ENCODE measurements around the gene IL12A. TPM values are rescaled to one million over a fixed set of nuclear protein-coding genes. Genes with fewer than 3 reads are reported as not detected.

IL12A gene
- total RNA-seq: under 1 TPM; 0.24 to 0.42 TPM
- long read RNA-seq: 0 reads

DNA sequence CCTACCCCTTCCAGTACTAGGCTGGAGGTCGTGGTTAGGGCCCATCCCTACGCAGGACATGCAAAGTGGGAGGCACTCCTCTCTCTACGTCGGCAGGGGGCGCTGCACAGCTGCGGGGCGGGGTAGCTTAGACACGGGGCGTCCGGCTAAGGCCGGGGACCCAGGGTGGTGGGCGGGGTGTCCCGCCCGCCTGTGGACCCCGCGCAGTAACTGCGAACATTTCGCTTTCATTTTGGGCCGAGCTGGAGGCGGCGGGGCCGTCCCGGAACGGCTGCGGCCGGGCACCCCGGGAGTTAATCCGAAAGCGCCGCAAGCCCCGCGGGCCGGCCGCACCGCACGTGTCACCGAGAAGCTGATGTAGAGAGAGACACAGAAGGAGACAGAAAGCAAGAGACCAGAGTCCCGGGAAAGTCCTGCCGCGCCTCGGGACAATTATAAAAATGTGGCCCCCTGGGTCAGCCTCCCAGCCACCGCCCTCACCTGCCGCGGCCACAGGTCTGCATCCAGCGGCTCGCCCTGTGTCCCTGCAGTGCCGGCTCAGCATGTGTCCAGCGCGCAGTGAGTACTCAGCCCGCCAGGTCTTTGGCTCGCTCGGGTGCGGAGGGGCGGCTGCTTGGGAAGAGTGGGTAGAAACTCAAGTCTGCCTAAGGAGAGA is at the start of gene IL12A:
TSS of gene IL12A (plus strand) at position 219 of the 655 bp plus-strand sequence.
- intact Hi-C loops (cut with DNase I): loop anchor here in 1 of 2 donors (5.0 kb wide), 3 partner anchors 91 to 171 kb away; no protein-coding TSS in a partner anchor
- DNase-seq (peak; percentile 82), ATAC-seq (peak; percentile 97)

DNA sequence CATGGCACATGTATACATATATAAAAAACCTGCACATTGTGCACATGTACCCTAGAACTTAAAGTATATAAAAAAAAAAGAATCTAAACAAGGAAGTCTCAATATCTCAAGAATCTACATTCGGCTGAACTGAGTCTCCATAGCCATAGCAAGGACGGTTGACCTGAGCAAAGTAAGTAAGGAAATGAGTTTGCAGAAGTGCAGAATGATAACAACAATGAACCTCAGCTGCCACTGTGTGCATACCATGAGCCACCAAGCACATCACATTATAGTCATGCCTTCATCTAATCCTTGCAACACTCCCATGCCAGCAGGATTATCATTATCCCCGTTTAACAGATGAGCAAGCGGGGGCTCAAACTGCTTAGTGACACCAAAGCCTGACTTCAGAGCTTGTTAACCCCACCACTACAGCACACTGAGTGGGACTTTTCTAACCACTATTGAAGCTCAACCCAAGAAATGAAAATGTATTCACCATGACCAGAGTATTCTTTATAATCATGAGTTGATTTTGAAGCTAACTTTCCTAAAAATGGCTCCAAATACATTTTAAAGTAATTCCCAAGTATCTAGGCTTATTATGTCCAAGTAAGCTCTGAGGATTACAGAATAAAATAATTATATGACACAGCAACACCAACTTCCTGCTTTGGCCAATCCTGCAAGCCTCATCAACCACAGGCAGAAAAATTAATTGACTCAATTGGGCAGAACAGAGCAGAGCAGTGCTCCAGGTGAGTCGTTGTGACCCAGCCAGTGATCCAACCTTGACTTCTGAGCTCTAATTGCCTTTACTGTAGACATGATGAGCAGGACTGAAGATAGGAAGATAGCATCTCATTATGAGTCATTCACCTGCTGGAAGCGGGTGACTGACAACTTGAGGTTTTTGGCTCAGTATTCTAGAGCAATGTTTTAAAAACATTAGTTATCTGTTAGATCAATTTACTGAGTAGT is 47.3 kb upstream of the IL12A start:
- DNase-seq: no peak
- intact Hi-C loops (cut with DNase I): no loop called here
- ATAC-seq: no peak

- DNase-seq (no peak), ATAC-seq (no peak)
- intact Hi-C loops (cut with DNase I): no loop called here
Measured at GRCh38 chr3:159944781-159945180, 43.9 kb upstream of the IL12A start.

DNA sequence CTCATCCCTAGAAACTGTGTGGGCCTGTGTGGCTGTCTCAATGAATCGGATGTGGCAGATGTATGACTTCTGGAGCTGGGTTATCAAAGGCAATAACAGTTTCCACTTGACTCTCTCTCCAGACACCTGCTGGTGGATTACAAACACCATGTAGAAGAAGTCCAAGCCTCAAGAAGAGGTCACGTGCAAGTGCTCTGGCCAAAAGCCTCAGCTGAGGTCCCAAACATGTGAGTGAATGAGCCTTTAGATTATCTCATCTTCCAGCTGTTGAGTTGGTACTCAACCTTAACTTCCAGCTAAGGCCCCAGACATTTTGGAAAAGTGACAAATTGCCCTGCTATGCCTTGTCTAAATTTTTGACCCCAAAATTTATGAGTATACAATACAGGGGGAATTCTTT is 42.7 kb upstream of the IL12A start:
- no peak for ATAC-seq
- intact Hi-C loops (cut with DNase I): no loop called here
- no peak for DNase-seq

DNA sequence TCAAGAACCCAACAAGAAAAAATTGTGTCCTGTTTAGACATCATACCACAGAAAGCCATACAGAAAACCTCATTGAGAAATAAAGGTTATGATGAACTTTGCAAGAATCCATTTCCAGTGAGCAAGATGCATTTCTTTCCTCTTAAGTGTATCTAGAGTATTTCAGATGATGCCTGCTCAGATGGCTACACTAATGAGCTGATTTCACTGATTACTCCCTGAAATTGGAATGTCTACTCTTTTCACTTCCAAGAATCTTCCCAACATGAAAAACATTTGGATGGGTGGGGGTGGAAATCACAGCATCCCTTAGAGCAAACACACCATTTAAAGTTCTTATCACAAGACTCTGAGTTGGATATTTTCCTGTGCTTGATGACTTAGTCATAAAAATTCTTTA is 41.4 kb upstream of the IL12A start:
- DNase-seq (no peak), ATAC-seq (no peak)
- intact Hi-C loops (cut with DNase I): no loop called here

DNA sequence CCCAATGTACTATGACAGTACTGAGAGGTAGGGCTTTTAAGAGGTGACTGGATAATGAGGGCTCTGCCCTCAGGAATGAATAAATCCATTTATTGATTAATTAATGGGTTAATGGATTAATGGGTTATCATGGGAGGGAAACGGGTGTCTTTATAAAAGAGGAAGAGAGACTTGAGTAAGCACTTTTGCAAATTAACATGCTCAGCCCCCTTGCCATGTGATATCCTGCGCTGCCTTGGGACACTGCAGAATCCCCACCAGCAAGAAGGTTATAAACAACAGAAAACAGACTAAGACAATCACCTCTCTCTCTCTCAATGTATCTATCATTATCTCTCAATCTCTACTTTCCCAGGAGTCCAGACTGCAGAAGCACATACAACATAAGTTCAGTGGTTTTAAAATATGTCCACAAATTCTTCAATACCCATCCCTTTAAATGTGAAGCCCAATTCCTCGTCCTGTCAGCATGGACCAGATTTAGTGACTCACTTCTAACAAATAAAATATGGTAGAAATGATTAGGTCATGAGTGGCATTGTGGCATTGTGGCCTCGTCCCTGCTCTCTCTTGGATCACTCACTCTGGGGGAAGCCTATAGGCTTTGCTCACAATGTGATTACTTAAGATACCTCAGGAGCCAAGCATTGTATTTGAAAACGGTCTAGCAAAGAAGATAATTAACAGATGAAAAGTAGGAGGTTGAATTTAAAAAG is 40.0 kb upstream of the IL12A start:
- no peak for ATAC-seq
- intact Hi-C loops (cut with DNase I): no loop called here
- no peak for DNase-seq

DNA sequence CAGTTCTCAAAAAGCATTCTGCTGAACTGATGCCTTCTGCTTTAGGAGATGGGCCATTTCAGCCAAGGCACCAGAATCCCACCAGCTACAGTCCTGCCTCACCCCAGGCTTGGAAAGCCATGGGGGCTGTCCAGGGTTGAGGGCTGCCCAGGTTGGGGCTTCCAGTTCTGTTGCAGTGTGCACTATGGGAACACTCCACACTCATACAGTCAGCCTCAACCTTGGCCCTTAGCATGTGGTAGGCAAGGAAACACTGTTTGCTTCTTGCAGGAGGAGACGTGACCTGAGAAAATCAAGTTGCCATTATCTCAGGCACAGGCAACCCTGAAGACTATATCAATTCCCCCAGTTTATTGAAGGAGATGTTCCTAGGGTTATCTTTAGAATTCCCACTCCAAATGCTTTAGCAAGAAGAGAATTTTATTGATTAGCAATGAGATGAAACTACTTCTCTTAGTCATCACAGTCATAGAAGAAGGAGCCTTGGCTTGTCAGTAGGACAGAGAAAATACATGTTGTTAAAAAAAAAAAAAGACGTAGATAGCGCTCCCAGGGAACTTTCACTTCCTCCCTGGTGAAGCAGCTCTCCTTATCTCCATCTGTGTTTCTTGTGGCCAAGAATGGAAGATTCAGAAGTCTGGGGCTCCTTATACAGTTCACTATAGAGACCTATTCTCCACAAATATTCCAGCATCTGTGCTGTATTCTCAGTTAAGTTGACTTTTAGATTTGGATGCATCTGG is 38.3 kb upstream of the IL12A start:
- no peak for ATAC-seq
- DNase-seq: no peak
- intact Hi-C loops (cut with DNase I): no loop called here

GRCh38 chr3:159951540-159951939 is 37.1 kb upstream of the IL12A start:
- no peak for DNase-seq
- intact Hi-C loops (cut with DNase I): no loop called here
- ATAC-seq: no peak

- intact Hi-C loops (cut with DNase I): no loop called here
- no peak for DNase-seq
- no peak for ATAC-seq
Measured at GRCh38 chr3:159953325-159954085, 35.1 kb upstream of the IL12A start.

GRCh38 chr3:159960188-159961148 is 28.2 kb upstream of the IL12A start:
- intact Hi-C loops (cut with DNase I): no loop called here
- ATAC-seq: no peak
- no peak for DNase-seq

DNA sequence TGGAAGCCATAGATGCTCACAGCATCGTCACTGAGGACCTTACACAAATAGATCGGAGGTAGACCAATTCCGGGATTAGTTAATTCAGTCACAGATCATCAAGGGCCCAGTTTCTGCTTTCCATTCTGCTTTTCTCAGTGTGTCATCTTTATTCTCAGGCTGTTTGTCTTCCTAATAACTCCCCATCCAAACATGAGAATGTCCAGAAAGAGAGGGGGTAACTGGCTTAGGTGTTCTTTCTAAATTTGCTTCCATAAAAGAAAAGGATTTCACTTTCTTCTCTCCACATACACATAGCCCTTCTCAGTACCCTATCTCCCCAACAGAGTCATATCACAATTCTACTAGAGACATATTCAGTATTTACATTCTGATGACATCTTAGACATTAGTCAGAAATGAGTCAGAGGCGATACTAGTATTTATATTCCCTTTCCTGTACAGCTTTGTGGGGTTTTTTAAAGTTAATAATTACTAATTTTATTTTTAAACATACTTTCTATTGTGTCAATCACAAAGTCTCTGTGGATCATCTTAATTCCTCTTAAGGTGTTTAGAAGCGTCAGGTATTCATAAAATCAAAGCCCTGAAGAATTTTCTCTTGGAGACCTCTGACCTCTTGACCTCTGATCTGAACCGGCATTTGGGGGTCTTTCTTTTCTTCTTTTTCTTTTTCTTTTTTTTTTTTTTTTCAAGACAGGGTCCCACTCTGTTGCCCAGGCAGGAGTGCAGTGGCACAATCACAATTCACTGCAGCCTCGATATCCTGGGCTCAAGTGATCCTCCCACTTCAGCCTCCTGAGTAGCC is 24.3 kb upstream of the IL12A start:
- intact Hi-C loops (cut with DNase I): no loop called here
- ATAC-seq (no peak), DNase-seq (no peak)

DNA sequence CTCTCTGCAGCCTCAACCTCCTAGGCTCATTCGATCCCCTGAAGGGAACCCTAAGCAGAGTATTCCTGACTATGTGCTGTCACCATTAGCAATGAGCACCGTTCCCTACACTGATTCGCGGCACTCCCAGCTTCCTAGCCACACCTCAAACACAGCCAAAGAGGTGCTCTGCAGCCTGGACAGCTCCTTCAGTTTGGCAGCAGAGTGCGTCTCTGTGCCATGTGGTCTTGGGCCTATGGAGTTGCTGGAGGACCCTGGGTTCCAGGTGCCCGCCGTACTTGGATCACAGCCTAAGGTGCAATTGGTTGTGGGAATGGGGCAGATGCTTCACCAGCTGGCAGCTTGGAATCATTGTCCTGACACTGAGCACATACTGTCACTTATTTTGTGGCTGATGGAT is 17.3 kb upstream of the IL12A start:
- DNase-seq (no peak), ATAC-seq (no peak)
- intact Hi-C loops (cut with DNase I): no loop called here

DNA sequence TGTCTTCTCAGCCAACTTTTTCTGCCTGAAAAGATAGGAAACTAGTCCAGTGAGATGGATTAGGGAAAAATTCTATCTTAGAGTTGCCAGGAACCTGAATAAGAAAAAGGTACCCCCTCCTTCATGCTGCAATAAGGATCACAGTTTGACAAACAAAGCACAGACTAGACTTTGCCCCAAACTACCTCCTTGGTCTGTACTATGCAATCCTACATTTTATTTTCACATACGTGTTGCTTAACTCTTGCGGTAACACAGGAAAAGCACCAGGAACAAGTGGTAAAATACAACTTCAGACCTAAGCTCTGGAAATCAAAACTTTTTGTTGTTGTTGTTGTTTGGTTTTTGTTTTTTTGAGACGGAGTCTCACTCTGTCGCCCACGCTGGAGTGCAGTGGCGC is 11.3 kb upstream of the IL12A start:
- ATAC-seq (no peak), DNase-seq (no peak)
- intact Hi-C loops (cut with DNase I): no loop called here

DNA sequence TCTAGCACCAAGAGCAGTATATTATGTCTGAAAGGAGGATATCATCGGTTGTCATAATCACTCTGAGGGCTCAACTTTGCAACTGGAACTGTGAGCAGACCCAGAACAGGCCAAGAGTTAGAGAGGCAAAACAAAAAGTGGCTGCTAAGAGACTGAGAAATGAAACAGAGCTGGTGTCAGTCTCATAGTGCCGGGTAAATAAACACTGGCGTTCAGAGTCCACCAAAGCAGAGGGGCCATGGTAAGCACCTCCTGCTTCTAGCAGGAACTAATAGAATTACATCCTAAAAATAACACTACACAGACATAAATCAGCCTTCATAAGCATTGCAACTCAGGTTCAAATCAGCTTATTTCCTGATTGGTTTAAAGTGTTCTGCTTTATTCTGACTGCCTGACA is 10.3 kb upstream of the IL12A start:
- intact Hi-C loops (cut with DNase I): no loop called here
- DNase-seq (peak; percentile 22), ATAC-seq (peak; percentile 76 to 79)

DNA sequence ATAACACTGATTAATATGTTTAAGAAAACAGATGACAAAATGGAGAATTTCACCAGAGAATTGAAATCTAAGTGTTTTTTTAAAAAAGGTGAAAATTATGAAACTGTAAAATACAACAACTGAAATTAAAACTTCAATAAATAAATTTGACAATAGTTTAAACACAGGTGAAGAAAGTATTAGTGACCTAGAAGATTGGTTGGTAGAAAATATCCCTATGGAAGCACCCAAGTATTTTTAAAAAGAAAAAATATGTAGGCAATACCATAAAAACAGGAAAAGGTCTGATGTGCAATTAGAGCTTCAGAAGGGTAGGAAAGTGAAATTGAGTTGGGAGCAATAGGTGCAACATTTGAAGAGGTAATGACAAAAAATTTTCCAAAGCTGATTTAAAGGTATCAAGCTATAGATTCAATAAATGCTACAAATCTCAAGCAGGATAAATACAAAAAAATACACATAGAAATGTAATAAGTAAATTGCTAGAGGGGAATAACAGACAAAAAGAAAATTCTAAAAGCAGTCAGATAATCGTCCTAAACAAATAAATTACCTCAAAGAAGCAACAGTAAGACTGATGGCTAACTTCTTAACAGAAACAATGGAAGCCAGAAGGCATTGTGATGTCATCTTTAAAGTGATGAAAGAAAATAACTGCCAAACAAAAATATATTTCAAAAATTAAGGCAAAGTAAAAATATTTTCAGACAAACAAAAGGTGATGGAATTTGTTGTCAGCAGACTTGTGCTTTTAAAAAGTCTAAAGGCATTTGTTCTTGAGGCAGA is 9.5 kb upstream of the IL12A start:
- ATAC-seq (no peak), DNase-seq (no peak)
- intact Hi-C loops (cut with DNase I): no loop called here

DNA sequence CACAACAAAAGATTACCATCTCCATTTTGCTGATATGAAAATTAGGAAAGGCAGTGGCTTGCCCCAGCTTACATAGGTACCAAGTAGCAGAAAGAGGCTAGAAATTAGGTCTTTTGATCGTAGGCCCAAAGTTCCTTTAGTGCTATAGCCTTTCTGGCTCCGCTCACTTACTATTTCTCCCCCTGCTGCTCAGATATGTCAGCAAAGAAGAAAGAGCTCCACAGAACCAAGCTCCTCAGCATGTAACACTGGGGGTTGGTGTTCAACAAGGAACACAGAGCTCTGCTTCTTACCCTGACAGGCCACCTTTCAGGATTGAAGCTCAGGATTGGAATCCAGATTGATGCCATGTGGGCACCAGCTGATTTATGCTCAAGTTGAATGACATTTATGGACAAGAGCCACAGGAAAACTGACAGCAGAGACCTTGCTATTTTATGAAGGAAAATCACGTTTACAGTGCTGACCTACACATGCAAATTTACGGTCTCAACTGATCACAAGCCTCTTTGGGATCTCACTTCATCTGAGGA is 6.1 kb upstream of the IL12A start:
- intact Hi-C loops (cut with DNase I): no loop called here
- ATAC-seq (no peak), DNase-seq (no peak)
